ENCODE results near the gene PPM1J.
"Not testable (repeated sequence)": the region's sequence is repeated elsewhere in the genome, so short reads cannot be mapped to it uniquely, and the experiment has no call there.

Gene PPM1J

GRCh38 chr1:112715264-112716053 lies at the start of gene PPM1J:
Gene PPM1J (minus strand): TSS chr1:112715332. CDS start chr1:112715301, 31 bp downstream.
- DNase-seq = peak; percentile 87

- peak; percentile 60 for DNase-seq
Measured at GRCh38 chr1:112762541-112763500, 47.7 kb upstream of the PPM1J start.

GRCh38 chr1:112761714-112762480 lies 46.8 kb upstream of the PPM1J start:
- DNase-seq = peak; percentile 51

GRCh38 chr1:112759228-112759627 lies 44.1 kb upstream of the PPM1J start:
- no peak for DNase-seq

- no peak for DNase-seq
Measured at GRCh38 chr1:112754116-112754628, 39.0 kb upstream of the PPM1J start.

GRCh38 chr1:112748396-112748795 lies 33.3 kb upstream of the PPM1J start:
- no peak for DNase-seq

- DNase-seq = no peak
Measured at GRCh38 chr1:112744009-112744578, 29.0 kb upstream of the PPM1J start.

- no peak for DNase-seq
Measured at GRCh38 chr1:112743174-112744008, 28.3 kb upstream of the PPM1J start.

- DNase-seq = no peak
Measured at GRCh38 chr1:112737573-112737972, 22.4 kb upstream of the PPM1J start.

- DNase-seq = no peak
Measured at GRCh38 chr1:112735752-112736151, 20.6 kb upstream of the PPM1J start.

- no peak for DNase-seq
Measured at GRCh38 chr1:112731451-112731850, 16.3 kb upstream of the PPM1J start.

- no peak for DNase-seq
Measured at GRCh38 chr1:112729909-112730308, 14.8 kb upstream of the PPM1J start.

GRCh38 chr1:112729011-112729410 lies 13.9 kb upstream of the PPM1J start:
- not testable (repeated sequence) for DNase-seq

- not testable (repeated sequence) for DNase-seq
Measured at GRCh38 chr1:112728306-112728971, 13.3 kb upstream of the PPM1J start.

GRCh38 chr1:112727716-112728115 lies 12.6 kb upstream of the PPM1J start:
- no peak for DNase-seq

GRCh38 chr1:112724240-112724639 lies 9.1 kb upstream of the PPM1J start:
- DNase-seq = not testable (repeated sequence)

- no peak for DNase-seq
Measured at GRCh38 chr1:112723511-112723839, 8.3 kb upstream of the PPM1J start.

GRCh38 chr1:112722601-112723510 lies 7.7 kb upstream of the PPM1J start:
- DNase-seq = no peak

GRCh38 chr1:112721966-112722524 lies 6.9 kb upstream of the PPM1J start:
- DNase-seq = no peak

Data from NCI-H510A treated with DMSO at 0.1 percent for 48 hours (cell line).